ENCODE results near the gene RGS3.
"Not testable (repeated sequence)": the region's sequence is repeated elsewhere in the genome, so short reads cannot be mapped to it uniquely, and the experiment has no call there.

RGS3 gene

DNA sequence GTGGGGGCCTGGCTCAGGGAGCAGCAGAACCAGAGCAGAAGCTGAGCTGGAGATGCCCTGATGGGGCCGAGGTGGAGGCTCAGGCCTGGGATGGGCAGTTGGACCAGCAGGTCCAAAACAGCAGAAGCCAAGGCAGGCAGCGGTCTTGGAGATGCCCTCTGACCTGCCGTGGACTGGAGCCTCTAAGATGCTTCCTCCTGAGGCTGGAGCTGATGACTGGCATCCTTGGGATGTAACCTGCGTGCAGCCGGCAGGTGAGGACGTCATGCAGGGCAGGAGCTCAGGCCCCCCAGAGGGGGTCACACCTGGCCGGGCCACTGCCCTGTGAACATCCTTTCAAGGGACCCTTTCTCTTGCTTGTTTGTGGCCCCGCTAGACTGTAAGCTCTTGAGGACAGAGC lies 162.0 kb downstream of the RGS3 start:
- DNase-seq = no peak

DNA sequence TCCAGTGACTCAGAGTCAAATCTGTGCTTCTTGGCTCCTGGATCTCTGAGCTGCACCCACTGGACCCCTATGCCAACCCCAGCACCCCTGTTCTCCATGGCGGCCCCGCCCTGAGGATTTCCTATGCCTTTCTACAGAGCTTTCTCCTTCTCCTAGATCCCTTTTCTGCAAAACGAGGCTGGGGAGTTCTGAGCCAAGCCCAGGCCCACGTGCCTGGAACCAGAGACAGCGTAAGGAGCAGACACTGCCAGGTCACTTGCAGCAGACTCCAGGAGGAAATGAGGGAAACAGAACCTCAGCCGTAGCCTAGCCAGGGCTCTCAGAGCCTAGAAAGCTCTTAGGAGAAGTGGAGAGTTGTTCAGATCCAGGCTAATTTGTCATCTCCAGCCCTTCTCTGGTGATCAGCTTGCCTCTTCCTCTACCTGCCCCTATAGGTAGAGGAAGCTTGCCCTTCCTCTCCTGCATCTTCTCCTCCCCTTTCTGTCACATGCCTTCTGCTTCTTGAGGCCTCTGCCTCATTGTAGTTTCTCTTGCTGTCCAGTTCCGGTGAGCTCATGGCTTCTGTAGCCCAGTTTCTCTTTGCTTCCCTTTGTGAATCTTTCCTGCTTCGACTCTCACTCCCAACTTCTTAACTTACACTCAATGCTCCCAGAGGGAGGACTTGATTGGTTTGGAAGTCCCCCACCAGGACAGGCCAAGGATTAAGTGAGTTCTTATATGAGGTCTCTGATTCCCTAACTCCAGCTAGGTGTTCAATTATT lies 163.4 kb downstream of the RGS3 start:
- no peak for DNase-seq

DNA sequence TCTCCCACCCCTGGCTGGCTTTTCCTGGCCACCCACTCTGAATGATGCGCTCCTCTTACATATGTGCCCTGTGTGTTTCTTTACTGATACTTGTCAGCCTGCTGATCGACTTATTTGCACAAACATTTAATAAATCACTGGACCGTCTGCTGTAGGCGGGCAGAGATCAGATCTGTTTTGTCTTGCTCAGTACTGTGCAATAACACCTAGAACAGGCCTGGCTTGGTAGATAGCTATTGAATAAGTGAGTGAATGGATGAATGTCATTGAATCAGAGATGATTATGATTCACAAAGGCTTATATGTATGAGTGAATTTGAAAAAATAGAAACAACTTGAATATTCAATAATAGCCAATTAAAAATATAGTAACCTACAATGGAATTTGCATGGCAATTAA lies 165.1 kb downstream of the RGS3 start:
- no peak for DNase-seq

- no peak for DNase-seq
These were observed 167.0 kb downstream of the RGS3 start for GRCh38 chr9:113630386-113631136.

GRCh38 chr9:113631137-113631765 lies 167.7 kb downstream of the RGS3 start:
- no peak for DNase-seq

GRCh38 chr9:113631871-113632665 lies 168.5 kb downstream of the RGS3 start:
- DNase-seq = no peak

DNA sequence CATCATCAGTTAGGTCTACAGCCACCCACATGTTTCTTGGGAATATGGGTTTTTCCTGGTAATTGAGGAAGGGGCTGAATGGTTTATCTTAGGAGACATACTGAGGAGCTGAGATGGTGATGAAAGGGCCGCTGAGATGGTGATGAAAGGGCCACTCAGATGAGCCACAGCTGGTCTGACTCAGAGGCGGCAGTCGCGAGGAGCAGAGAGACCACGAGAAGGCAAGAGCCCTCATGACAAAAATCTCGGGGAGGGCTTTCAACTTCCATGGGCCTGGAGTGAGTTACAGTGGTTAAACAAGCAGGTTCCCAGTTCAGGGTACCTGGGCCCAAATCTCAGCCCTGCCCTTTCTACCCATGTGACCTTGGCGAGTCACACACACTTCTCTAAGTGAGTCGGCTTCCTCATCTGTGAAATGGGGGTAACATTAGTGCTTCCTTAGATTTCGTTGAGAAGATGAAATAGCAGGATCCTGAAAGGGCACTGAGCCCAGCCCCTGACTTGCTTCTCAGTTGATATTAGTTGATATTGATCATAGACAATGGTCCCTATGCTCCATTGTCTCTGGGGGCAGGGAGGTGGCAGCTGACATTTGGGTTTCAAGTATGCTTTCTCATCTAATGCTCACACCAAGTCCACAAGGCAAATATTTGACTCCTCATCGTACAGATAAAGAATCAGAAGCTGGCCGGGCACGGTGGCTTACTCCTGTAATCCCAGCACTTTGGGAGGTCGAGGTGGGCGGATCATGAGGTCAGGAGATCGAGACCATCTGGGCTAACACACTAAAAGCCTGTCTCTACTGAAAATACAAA lies 169.5 kb downstream of the RGS3 start:
- DNase-seq = peak; percentile 32

DNA sequence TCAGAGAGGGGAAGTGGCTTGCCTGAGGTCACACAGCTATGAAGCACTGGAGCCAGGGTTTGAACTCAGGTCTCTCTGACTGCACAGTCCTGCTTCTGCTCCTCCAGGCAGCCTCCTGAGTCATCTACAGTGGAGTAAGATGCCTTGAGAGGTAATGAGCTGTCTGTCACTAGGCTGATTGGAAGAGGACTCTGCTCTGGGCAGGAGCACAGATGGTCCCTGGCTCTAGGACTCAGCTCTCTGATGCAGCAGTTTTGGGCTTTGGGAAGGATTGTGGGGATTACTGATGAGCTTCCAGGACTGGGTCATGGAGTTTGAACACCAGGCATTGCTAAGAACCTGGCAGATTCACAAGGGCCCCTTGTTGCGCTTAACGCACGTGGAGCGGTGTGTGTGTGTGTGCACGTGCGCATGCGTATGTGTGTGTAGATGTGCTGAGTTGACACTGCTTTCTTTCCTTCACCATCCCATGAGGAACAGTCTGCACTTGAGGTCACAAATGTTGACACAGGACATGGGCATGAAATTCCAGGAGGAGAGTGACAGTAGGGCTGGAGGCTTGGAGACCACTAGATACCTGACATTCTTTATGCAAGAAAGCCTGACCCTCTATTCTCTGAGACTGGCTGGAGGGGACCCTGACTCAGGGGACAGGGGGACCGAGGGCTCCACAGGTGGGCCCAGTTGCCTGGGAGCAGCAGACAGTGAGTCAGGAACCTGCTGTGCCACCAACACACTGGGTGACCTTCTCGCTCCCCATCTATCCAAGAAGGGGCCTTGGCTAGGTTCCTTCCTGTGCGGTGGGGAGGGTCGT lies 170.5 kb downstream of the RGS3 start:
- no peak for DNase-seq

- DNase-seq = no peak
These were observed 171.3 kb downstream of the RGS3 start for GRCh38 chr9:113634596-113635515.

DNA sequence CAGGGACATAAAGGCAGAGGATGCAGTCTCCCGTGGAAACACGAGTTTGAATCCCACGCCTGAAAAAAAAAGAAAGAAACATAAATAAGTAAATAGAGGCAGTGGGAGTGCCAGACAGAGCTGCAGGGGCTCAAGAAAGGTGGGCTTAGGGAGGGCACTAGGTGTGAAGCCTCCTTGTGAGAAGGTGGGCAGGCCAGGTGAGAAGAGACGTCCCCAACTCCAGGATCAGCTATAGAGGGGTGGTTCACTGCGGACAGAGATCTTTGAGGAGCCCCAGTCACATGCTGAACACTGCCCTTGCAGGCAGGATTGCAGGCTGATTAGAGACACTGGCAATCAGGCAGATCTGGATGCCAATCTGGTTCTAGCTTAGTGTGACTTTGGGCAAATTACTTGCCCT lies 172.1 kb downstream of the RGS3 start:
- no peak for DNase-seq

GRCh38 chr9:113636165-113636564 lies 172.6 kb downstream of the RGS3 start:
- DNase-seq = no peak

GRCh38 chr9:113636693-113637092 lies 173.2 kb downstream of the RGS3 start:
- no peak for DNase-seq

DNA sequence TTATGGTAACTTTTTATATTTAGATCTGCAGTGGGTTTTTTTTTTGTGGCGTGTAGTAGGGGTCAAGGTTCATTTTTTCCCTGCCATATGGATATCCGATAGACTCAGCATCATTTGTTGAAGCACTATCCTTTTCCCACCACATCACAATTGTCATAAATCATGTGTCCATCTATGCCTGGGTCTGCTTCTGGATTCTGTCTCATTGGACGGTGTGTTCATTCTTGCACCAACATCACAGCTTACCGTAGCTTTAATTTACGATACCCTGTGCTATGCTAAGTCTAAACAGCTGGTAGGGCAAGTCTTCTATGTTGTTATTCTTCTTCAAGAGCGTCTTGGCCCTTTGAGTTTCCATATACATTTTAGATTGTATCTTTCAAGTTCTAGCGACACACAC lies 175.0 kb downstream of the RGS3 start:
- DNase-seq = no peak

- DNase-seq = no peak
These were observed 175.4 kb downstream of the RGS3 start for GRCh38 chr9:113638897-113639296.

GRCh38 chr9:113639411-113639970 lies 176.0 kb downstream of the RGS3 start:
- not testable (repeated sequence) for DNase-seq

DNA sequence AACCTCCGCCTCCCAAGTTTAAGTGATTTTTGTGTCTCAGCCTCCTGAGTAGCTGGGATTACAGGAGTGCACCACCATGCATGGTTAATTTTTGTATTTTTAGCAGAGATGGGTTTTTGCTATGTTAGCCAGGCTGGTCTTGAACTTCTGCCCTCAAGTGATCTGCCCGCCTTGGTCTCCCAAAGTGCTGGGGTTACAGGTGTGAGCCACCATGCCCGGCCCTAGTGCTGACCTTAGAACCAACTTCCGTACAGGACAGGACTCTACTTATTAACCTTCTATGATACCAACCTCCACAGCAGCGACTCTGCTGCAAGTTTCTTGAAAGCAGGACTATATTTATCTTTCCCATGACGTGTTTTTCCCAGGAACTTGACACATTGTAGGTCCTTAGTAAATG lies 176.9 kb downstream of the RGS3 start:
- DNase-seq = no peak

- DNase-seq = no peak
These were observed 177.8 kb downstream of the RGS3 start for GRCh38 chr9:113641100-113641885.

DNA sequence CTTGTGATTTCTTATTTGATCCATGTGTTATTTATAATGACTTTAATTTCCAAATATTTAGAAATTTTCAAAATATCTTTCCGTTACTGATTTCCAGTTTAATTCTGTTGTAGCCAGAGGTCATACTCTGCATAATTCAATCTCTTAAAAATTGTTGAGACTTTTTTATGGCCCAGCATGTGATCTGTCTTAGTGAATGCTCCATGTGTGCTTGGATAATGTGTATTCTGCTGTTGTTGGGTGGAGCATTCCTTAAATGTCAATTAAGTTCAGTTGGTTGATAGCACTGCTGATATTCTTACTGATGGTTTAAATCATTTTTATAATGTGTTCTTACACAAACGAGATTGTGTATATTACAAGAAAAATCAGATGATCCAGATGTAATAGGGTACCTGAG lies 180.8 kb downstream of the RGS3 start:
- no peak for DNase-seq
